ENCODE results near the gene NHS.

DNA sequence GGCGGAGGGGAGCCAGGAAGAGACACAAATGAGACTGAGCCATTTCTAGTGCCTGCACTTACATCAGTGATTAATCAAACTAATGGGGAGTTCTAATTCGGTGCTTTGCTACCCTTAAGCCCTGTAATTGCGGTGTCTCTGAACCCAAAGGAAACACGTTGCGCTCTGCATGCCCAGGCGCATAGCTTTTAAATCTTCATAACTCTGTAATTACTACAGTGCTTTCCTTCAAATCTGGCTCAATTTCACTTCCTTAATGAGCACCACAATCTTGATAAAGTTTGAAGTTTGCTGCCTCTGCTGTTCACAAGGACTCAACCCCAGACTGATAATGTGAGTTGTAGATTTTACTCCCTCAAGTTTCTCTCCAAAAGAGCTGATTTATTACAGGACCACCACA lies 5.7 kb upstream of the NHS start:
- TF ChIP-seq, protein P1, sequence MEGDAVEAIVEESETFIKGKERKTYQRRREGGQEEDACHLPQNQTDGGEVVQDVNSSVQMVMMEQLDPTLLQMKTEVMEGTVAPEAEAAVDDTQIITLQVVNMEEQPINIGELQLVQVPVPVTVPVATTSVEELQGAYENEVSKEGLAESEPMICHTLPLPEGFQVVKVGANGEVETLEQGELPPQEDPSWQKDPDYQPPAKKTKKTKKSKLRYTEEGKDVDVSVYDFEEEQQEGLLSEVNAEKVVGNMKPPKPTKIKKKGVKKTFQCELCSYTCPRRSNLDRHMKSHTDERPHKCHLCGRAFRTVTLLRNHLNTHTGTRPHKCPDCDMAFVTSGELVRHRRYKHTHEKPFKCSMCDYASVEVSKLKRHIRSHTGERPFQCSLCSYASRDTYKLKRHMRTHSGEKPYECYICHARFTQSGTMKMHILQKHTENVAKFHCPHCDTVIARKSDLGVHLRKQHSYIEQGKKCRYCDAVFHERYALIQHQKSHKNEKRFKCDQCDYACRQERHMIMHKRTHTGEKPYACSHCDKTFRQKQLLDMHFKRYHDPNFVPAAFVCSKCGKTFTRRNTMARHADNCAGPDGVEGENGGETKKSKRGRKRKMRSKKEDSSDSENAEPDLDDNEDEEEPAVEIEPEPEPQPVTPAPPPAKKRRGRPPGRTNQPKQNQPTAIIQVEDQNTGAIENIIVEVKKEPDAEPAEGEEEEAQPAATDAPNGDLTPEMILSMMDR (IDR thresholded peaks at IDR 0.05), result no peak
- no peak for TF ChIP-seq EZH2 (IDR thresholded peaks at IDR 0.05)
- no peak for TF ChIP-seq EZH2phosphoT487 (IDR thresholded peaks at IDR 0.05)

All from neural progenitor cell (in vitro differentiated cells).